Chondrocyte (in vitro differentiated cells): ENCODE measurements around the gene AKT3. TPM values are rescaled to one million over a fixed set of nuclear protein-coding genes. Genes with fewer than 3 reads are reported as not detected.

Source experiments
- DNase-seq: peaks from one replicate; pipeline ENCODE4 v3.0.0; 2021; ENCODE audit warnings: mixed read lengths, low spot score
- H3K27ac Mint-ChIP-seq: one replicate; pipeline ENCODE4 v1.8.0; 2021; ENCODE audit warnings: mild to moderate bottlenecking, moderate library complexity, mixed read lengths; ENCODE audit not compliant: unreplicated experiment
- H3K27me3 Mint-ChIP-seq: 2 replicates; pipeline ENCODE4 v1.8.0; 2021; ENCODE audit warnings: low read depth, mixed read lengths
- H3K36me3 Mint-ChIP-seq: 2 replicates; pipeline ENCODE4 v1.8.0; 2021; ENCODE audit warnings: low read depth, mixed read lengths
- H3K4me1 Mint-ChIP-seq: 2 replicates; pipeline ENCODE4 v1.8.0; 2021; ENCODE audit warnings: low read depth, mild to moderate bottlenecking, mixed read lengths
- H3K4me3 Mint-ChIP-seq: one replicate; pipeline ENCODE4 v1.8.0; 2021; ENCODE audit warnings: mild to moderate bottlenecking, moderate library complexity, mixed read lengths; ENCODE audit not compliant: unreplicated experiment
- H3K9me3 Mint-ChIP-seq: 2 replicates; pipeline ENCODE4 v1.8.0; 2021; ENCODE audit warnings: low read depth, mixed read lengths
- total RNA-seq: library from RNA; stranded (reverse); gene quantifications from 3 replicates; pipeline ENCODE4 v1.2.1, GENCODE V29; 2021
- TF ChIP-seq, protein P1 (sequence below): fragments of 200-600 bp; sonication (generic); IDR thresholded peaks from 2 replicates; pipeline ENCODE4 v1.5.0; 2021; ENCODE audit warnings: antibody characterized with exemption, mild to moderate bottlenecking, moderate library complexity

Gene AKT3
- total RNA-seq, 1 donor from 2014 or later = 111 TPM

DNA sequence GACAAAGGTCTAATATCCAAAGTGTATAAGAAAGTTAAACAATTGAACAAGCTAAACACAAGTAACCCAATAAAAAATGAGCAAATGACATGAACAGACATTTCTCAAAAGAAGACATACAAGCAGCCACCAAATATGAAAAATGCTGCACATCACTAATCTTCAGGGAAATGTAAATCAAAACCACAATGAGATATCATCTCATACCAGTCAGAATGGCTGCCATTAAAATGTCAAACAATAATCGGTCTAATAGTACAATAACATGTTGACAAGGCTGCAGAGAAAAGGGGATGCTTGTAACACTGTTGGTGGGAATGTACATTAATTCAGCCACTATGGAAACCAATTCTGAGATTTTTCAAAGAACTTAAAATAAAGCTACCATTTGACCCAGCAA lies 264.1 kb downstream of the AKT3 start:
- TF ChIP-seq, protein P1, sequence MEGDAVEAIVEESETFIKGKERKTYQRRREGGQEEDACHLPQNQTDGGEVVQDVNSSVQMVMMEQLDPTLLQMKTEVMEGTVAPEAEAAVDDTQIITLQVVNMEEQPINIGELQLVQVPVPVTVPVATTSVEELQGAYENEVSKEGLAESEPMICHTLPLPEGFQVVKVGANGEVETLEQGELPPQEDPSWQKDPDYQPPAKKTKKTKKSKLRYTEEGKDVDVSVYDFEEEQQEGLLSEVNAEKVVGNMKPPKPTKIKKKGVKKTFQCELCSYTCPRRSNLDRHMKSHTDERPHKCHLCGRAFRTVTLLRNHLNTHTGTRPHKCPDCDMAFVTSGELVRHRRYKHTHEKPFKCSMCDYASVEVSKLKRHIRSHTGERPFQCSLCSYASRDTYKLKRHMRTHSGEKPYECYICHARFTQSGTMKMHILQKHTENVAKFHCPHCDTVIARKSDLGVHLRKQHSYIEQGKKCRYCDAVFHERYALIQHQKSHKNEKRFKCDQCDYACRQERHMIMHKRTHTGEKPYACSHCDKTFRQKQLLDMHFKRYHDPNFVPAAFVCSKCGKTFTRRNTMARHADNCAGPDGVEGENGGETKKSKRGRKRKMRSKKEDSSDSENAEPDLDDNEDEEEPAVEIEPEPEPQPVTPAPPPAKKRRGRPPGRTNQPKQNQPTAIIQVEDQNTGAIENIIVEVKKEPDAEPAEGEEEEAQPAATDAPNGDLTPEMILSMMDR = no peak
- Mint-ChIP-seq H3K36me3 (peaks cover 44% of the 10 kb centered on the region), H3K4me1 (peaks cover 16% of the 10 kb centered on the region), H3K4me3 (no peak overlapping the region), H3K27ac (no peak overlapping the region), H3K9me3 (peaks cover 56% of the 10 kb centered on the region), H3K27me3 (no peaks in the 10 kb centered on the region)
- no peak for DNase-seq

DNA sequence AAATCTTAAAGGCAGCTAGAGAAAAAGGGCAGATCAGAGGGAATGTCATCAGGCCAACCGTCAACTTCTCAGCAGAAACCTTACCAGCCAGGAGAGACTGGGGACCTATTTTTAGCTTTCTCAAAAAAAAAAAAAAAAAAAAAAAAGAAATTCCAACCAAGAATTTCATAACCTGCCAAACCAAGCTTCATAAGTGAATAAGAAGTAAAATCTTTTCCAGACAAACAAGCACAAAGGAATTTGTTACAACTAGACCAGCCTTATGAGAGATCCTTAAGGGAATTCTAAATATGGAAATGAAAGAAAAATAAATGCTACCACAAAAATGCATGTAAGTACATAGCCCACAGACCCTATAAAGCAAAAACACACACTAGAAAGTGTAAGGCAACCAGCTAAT lies 267.7 kb downstream of the AKT3 start:
- H3K9me3 Mint-ChIP-seq = peaks cover 49% of the 10 kb centered on the region
- H3K27ac Mint-ChIP-seq = peak overlapping the region; percentile 66
- TF ChIP-seq, protein P1 = no peak
- H3K4me1 Mint-ChIP-seq = peaks cover 16% of the 10 kb centered on the region
- no peak overlapping the region for H3K4me3 Mint-ChIP-seq
- no peaks in the 10 kb centered on the region for H3K27me3 Mint-ChIP-seq
- no peak for DNase-seq
- peaks cover 47% of the 10 kb centered on the region for H3K36me3 Mint-ChIP-seq

DNA sequence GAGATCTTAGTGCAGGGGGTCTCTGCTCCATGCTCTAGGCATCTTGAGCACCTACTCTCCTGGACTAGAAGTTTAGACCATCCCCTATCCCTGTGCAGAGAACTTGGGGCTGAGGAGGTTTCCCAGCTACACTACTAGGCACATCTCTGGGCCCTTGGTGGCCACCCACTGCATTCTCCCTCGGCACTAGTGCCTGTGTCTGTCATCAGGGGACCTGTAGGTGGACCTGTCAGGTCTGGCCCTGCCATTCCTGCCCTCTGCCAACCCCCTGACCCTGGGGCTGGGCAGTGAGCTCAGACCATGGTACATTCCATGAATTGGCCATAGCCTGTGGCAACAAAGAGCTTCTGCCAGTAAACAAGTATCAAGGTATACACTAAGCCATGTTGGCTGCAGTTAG lies 269.1 kb downstream of the AKT3 start:
- Mint-ChIP-seq H3K36me3 (peaks cover 53% of the 10 kb centered on the region), H3K9me3 (peaks cover 53% of the 10 kb centered on the region), H3K4me1 (peaks cover 16% of the 10 kb centered on the region), H3K27me3 (no peaks in the 10 kb centered on the region), H3K4me3 (no peak overlapping the region), H3K27ac (no peak overlapping the region)
- TF ChIP-seq, protein P1 = no peak
- peak; percentile 76 for DNase-seq

DNA sequence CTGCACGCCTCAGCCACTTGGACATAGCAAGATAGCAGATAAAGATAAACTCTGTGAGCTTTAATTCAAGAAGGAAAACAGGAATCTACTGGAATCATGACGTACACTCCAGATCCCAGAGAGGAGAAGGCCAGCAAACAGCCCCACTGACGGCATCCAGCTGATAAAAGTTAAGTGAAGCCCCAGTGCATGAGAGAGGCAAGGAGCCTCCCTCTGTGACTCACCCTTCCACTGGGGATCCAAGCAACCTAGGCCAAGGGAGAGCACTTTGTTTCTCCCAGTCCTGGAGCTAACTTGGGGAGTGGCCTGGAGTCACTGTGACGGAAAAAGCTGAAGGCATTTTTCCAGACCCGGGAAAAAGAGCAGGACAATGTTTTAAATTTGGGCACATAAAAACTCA lies 270.0 kb downstream of the AKT3 start:
- Mint-ChIP-seq H3K9me3 (peaks cover 46% of the 10 kb centered on the region), H3K27me3 (no peaks in the 10 kb centered on the region), H3K4me3 (no peak overlapping the region), H3K27ac (no peak overlapping the region), H3K36me3 (peaks cover 46% of the 10 kb centered on the region), H3K4me1 (peaks cover 16% of the 10 kb centered on the region)
- TF ChIP-seq, protein P1 = no peak
- no peak for DNase-seq

DNA sequence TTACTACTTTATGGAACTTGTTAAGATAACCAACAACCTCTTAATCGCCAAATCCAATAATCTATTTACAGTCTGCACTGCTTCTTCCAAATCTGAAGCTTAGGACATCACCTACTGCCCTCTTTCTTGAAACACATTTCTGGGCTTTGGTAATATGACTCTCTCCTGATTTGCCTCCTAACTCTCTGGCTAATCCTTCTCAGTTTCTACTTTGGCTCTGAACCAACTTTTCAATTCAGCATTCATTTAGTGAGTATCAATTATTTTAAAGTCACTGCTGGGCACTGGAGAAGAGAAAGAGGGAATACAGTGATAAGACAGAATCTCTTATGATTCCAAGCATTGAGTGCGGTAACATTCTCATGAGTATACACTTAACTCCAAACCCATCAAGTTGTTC lies 275.0 kb downstream of the AKT3 start:
- Mint-ChIP-seq H3K4me3 (no peak overlapping the region), H3K9me3 (peaks cover 12% of the 10 kb centered on the region), H3K27ac (no peak overlapping the region), H3K27me3 (no peaks in the 10 kb centered on the region), H3K4me1 (no peaks in the 10 kb centered on the region), H3K36me3 (peaks cover 19% of the 10 kb centered on the region)
- TF ChIP-seq, protein P1 = no peak
- DNase-seq = no peak
